HepG2 (cell line): ENCODE data around the gene TNFSF13B.

Experiments
- GMEB2 ChIP-seq: IDR thresholded peaks from 2 replicates; pipeline ENCODE4 v1.6.1; 2016; ENCODE audit warnings: missing biosample characterization, missing genetic modification reagents, low read depth
- MAFK ChIP-seq, 2 experiments: IDR thresholded peaks in 1 of 2; conservative IDR thresholded peaks in 1 of 2; 2 replicates each; pipeline ENCODE4 v1.6.1; 2011; ENCODE audit warnings: improper control_type of control experiment in 2 of 2, low read length in 2 of 2
- ZSCAN30 ChIP-seq: sonication (generic); formaldehyde crosslinking; IDR thresholded peaks from 2 replicates; pipeline ENCODE4 v1.5.0; 2020; ENCODE audit warnings: mild to moderate bottlenecking, missing genetic modification reagents
- TF ChIP-seq, protein P1 (sequence below): sonication (generic); formaldehyde crosslinking; IDR thresholded peaks from 2 replicates; pipeline ENCODE4 v1.4.0; 2020; ENCODE audit warnings: missing genetic modification reagents

- TF ChIP-seq GMEB2: no peak
- TF ChIP-seq, protein P1, sequence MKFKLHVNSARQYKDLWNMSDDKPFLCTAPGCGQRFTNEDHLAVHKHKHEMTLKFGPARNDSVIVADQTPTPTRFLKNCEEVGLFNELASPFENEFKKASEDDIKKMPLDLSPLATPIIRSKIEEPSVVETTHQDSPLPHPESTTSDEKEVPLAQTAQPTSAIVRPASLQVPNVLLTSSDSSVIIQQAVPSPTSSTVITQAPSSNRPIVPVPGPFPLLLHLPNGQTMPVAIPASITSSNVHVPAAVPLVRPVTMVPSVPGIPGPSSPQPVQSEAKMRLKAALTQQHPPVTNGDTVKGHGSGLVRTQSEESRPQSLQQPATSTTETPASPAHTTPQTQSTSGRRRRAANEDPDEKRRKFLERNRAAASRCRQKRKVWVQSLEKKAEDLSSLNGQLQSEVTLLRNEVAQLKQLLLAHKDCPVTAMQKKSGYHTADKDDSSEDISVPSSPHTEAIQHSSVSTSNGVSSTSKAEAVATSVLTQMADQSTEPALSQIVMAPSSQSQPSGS (CRISPR knock-in tag): no peak
- TF ChIP-seq MAFK (conservative IDR thresholded peaks at IDR 0.05 in 1 of 2, IDR thresholded peaks at IDR 0.05 in 1 of 2; ENCODE audit: low read length in 2 of 2): no peak
- TF ChIP-seq ZSCAN30: no peak
These were observed 43.9 kb downstream of the TNFSF13B start for GRCh38 chr13:108313382-108313781.
